ENCODE data around the gene PDE8A.
"Not testable (repeated sequence)": the region's sequence is repeated elsewhere in the genome, so short reads cannot be mapped to it uniquely, and the experiment has no call there.

The PDE8A gene

DNA sequence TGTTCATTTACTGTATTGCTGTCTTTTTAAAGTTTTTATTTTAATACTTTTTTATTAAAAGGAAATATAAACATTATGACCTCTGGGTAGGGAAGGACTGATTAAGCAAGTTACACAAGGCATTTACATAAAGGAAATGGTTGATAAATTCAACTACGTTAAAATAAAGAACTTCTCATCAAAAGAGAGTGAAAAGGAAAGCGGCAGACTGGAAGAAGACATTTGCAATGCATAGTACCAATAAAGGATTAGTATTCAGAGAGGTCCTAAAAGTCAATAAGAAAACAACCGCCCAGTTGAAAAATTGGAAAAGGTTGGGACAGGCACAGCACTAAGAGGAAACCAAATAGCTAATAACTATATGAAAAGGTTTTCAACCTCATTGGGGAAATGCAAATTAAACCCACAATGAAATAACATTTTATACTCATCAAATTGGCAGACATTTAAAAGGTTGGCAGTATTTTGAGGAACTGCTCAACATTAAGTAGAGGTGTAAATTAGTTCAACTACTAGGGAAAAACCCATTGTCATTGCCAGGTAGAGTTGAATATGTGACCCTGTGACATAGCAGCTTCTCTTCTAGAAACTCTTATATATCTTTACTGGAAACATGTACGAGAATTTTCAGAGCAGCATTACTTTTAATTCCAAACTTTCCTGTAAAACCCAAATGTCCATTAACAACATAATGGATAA is 9.5 kb downstream of the PDE8A start:
- DNase-seq = no peak

GRCh38 chr15:84992157-84992944 is 10.7 kb downstream of the PDE8A start:
- DNase-seq = no peak

DNA sequence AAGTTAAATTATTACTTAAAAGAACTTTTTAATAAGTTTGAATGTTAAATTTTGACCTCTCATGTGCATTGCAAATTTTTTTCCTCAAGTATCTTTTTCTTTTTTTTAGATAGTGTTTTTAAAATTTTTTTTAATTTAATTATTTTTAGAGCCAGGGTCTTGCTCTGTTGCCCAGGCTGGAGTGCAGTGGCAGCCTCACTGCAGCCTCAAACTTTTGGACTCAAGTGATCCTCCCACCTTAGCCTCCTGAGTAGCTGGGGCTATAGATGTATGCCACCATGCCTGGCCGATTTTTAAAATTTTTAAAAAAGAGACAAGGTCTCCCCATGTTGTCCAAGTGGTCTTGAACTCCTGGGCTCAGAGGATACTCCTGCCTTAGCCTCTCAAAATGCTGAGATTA is 14.4 kb downstream of the PDE8A start:
- DNase-seq = no peak

DNA sequence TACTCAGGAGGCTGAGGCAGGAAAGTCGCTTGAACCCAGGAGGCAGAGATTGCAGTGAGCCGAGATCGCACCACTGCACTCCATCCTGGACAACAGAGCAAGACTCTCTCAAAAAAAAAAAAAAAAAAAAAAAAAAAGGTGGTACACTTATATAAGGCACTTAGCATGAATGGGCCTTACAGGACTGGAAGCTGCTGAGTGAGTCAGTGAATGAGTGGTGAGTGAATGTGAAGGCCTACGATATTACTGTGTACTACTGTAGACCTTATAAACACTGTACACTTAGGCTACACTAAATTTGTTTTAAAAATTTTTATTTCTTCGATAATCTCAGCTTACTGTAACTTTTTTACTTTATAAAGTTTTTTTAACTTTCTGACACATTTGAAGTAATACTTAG is 15.1 kb downstream of the PDE8A start:
- not testable (repeated sequence) for DNase-seq

DNA sequence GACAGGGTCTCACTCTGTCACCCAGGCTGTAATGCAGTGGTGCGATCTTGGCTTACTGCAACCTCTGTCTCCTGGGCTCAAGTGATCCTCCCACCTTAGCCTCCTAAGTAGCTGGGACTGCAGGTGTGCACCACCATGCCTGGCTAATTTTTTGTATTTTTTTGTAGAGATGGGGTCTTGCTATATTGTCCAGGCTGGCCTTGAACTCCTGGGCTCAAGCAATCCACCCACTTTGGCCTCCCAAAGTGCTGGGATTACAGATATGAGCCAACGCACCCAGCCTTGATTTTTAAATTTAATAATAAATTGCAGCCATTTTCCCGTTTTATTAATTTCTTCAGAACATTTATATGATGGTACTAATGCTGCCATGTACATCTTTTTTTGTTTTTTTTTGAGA is 15.6 kb downstream of the PDE8A start:
- DNase-seq = not testable (repeated sequence)

GRCh38 chr15:85000189-85000864 is 18.7 kb downstream of the PDE8A start:
- no peak for DNase-seq

DNA sequence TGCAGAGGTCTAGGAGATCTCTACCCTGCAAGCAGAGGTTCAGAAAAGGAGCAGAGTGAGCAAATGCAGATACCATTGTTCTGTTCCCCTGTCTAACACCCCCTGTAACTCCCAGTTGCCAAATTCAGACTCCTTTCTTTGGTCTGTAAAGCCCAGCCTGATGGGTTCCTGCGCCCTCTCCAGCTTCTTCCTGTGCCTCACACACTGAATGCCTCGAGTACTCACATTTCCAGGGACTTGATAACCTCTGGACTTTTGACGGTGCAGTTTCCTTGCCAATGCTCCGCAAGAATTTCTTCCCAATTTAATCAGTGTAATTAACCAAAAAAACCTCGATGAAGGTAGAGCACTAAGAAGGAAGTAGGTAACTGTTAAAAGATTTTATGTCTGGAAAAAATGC is 19.3 kb downstream of the PDE8A start:
- no peak for DNase-seq

- no peak for DNase-seq
These were observed 20.9 kb downstream of the PDE8A start for GRCh38 chr15:85002517-85002916.

GRCh38 chr15:85003593-85004312 is 22.1 kb downstream of the PDE8A start:
- no peak for DNase-seq

GRCh38 chr15:85004550-85004949 is 22.9 kb downstream of the PDE8A start:
- DNase-seq = no peak

DNA sequence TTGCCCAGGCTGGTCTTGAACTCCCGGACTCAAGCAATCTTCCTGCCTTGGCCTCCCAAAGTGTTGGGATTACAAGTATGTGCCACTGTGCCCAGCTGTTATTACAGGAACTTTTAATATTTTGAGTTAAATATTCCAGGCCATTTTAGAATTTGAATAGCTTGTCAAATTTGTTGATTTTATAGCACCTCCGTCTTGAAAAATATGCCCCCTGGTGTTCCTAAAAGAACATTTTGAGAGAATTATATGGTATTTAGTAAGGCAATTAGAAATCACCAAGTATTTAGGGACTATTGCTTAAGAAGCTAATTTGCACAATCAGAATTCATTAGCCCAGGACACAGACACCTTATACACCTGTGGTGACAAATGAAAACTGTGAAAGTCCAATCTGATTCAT is 23.7 kb downstream of the PDE8A start:
- DNase-seq = no peak

DNA sequence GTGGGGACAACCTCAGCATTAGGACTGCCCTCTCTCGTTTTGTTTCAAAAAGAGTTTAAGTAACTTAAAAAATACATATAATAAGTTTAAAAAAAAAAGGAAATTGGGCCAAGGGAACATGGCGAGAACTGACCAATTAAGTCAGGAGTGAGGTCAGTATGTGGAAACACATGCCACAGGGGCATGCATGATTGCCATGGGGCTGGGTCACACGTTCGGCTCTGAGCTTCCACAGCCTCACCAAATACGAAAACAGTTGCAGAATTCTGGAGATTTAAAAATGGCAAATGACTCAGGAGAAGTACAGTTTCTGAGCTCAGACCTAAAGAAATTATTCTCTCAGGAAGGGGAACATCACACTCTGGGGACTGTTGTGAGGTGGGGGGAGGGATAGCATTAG is 24.1 kb downstream of the PDE8A start:
- no peak for DNase-seq

GRCh38 chr15:85006201-85006600 is 24.5 kb downstream of the PDE8A start:
- no peak for DNase-seq

DNA sequence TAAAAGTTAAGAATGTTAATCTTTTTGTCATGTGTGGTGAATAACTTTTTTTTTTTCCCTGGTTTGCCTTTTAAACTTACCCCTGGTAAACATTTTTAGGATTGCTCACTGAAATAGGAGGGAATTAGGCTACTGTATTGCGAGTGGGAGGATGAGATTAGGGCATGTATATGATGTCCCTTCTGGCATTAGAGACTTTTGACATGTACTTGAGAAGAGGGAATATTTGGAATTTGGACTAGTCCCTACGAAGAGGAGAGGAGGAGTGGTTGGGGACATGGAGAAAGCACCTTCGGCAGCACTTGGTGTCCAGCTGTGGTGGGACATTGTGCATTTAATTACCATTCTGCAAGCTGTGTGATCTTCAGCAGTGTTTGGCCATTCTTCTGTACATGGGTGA is 25.0 kb downstream of the PDE8A start:
- no peak for DNase-seq

GRCh38 chr15:85007137-85007536 is 25.5 kb downstream of the PDE8A start:
- DNase-seq = no peak

- no peak for DNase-seq
These were observed 26.2 kb downstream of the PDE8A start for GRCh38 chr15:85007741-85008397.

DNA sequence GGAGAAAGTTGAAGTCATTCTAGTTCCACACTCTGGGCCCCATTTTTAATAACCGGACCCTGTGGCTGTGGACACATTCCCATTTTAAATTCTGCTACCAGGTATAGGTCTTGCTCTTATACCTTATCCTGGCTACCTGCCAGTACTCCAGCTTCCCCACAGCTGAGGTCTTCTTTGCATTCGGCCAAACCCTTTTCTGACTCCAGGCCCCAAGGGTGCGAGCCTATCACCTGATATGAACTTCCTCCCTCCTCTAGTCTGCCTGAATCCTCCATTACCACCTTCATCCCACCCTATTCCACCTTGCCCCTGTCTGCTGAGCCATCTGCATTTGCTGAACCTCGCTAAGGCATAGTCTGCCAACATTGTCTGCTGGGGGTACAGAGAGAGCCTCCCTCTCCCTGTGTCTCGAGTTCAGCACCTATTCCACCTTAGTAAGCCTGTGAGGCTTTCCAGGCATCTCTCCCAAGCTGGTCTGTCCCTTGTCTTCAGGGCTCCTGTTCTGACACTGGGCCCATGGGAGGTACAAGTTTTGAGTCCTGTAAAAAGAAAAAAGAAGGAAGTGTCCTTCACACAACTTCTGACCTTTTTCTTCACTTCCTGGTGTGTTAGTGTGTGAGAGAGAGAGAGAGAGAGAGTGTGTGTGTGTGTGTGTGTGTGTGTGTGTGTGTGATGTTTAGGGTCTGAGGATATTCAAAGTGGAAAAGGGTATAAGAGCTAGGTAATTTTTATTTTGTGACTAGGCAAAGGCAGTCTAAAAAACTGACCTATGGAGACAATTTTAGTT is 27.0 kb downstream of the PDE8A start:
- DNase-seq = no peak

DNA sequence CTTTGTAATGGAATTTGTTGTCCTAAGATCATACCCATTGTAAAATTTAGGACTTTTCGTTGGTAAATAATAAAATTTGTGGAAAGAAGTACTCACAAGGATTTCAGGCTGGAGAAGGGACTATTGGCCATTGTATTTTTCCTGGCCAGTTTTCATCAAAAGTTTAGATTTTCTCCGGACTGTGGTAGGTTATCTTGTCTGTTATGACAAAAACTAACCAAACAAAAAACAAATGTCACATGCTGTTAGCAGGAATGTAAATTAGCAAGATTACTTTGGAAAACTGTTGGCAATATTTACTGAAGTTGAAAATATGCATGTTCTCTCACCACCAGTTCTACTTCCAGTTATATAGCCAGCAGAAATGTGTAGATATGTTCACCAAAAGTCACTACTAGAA is 27.8 kb downstream of the PDE8A start:
- DNase-seq = no peak

DNA sequence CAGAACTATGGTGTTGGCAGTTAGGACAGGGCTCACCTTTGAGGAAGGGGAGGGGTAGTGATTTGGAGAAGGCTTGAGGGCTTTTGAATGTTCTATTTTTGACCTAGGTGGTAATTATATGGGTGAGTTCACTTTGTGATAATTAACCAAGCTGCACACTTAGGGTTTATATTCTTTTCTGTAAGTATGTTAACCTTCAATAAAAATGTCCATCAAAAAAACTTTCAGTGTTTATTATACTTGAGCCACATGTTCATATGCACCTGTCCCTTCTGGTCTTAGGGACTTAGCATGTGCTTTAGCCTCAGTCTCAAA is 28.4 kb downstream of the PDE8A start:
- no peak for DNase-seq

DNA sequence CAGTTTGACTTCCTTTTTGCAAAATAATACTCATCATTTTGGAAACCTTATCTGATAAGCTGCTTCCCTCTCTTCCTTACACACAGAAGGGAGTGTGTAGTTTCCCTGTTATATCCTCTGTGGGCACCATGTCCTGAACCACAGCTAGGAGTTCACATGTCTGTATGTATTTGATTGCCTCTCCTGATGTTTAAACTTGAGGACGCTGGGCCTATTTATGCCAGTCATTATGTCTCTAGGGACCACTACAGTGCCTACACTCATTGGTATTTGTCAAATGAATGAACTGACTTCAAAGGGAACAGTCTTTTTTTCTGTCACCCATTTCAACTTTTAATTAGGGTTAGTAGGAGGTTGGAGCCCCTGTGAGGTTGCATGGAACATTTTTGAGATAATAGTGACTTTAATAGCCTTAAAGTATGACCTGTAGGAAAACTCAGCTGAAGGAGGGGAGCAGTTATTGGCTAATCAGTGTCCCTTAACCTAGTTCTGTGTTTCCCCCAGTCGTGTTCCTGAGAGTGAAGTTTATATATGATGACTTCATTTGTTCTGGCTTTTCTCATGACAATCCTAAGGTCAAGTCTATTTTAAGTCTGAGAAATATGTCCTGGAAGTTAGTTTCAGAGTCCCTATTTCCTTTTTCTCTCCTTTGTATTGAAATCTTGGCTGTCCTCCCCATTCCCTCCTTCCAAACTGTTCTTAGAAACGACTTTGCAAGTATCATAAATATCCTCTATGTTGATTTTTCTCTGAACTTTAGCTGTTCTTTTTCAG is 28.9 kb downstream of the PDE8A start:
- DNase-seq = no peak

- DNase-seq = no peak
These were observed 29.5 kb downstream of the PDE8A start for GRCh38 chr15:85011160-85011571.

Data from NCI-H1694 (cell line).